Mesothelial cell of epicardium (in vitro differentiated cells): ENCODE results near the gene RASA2. TPM values are rescaled to one million over a fixed set of nuclear protein-coding genes. Genes with fewer than 3 reads are reported as not detected.

ENCODE experiments used
- DNase-seq, 2 experiments: peaks; one replicate each; pipeline ENCODE4 v3.0.0; 2021; ENCODE audit warnings: low spot score in 2 of 2; ENCODE audit not compliant: unreplicated experiment in 2 of 2
- H3K27ac Mint-ChIP-seq: 2 replicates; pipeline ENCODE4 v1.8.0; 2021; ENCODE audit warnings: mixed read lengths
- H3K27me3 Mint-ChIP-seq: 2 replicates; pipeline ENCODE4 v1.8.0; 2021; ENCODE audit warnings: low read depth, mixed read lengths
- H3K36me3 Mint-ChIP-seq: 2 replicates; pipeline ENCODE4 v1.8.0; 2021; ENCODE audit warnings: mixed read lengths
- H3K4me1 Mint-ChIP-seq: 2 replicates; pipeline ENCODE4 v1.8.0; 2021; ENCODE audit warnings: mixed read lengths
- H3K4me3 Mint-ChIP-seq: 2 replicates; pipeline ENCODE4 v1.8.0; 2021; ENCODE audit warnings: mild to moderate bottlenecking, moderate library complexity, mixed read lengths
- H3K9me3 Mint-ChIP-seq: 2 replicates; pipeline ENCODE4 v1.8.0; 2021; ENCODE audit warnings: mixed read lengths
- total RNA-seq: library from RNA; stranded (reverse); gene quantifications from 3 replicates; pipeline ENCODE4 v1.2.1, GENCODE V29; 2021
- TF ChIP-seq, protein P1 (sequence below): fragments of 200-600 bp; sonication (generic); IDR thresholded peaks from one replicate; pipeline ENCODE4 v1.5.0; 2021; ENCODE audit warnings: antibody characterized with exemption; ENCODE audit not compliant: unreplicated experiment

The RASA2 gene
- total RNA-seq, 1 donor from 2014 or later = 14.5 TPM

GRCh38 chr3:141544697-141545096 lies 57.9 kb downstream of the RASA2 start:
- TF ChIP-seq, protein P1, sequence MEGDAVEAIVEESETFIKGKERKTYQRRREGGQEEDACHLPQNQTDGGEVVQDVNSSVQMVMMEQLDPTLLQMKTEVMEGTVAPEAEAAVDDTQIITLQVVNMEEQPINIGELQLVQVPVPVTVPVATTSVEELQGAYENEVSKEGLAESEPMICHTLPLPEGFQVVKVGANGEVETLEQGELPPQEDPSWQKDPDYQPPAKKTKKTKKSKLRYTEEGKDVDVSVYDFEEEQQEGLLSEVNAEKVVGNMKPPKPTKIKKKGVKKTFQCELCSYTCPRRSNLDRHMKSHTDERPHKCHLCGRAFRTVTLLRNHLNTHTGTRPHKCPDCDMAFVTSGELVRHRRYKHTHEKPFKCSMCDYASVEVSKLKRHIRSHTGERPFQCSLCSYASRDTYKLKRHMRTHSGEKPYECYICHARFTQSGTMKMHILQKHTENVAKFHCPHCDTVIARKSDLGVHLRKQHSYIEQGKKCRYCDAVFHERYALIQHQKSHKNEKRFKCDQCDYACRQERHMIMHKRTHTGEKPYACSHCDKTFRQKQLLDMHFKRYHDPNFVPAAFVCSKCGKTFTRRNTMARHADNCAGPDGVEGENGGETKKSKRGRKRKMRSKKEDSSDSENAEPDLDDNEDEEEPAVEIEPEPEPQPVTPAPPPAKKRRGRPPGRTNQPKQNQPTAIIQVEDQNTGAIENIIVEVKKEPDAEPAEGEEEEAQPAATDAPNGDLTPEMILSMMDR = no peak
- no peaks in the 10 kb centered on the region for H3K4me1 Mint-ChIP-seq
- no peak overlapping the region for H3K27ac Mint-ChIP-seq
- H3K4me3 Mint-ChIP-seq = no peak overlapping the region
- H3K36me3 Mint-ChIP-seq = peaks cover 74% of the 10 kb centered on the region
- H3K27me3 Mint-ChIP-seq = no peaks in the 10 kb centered on the region
- H3K9me3 Mint-ChIP-seq = peaks cover 61% of the 10 kb centered on the region
- DNase-seq = no peak

GRCh38 chr3:141546081-141546480 lies 59.3 kb downstream of the RASA2 start:
- H3K36me3 Mint-ChIP-seq = peaks cover 78% of the 10 kb centered on the region

DNA sequence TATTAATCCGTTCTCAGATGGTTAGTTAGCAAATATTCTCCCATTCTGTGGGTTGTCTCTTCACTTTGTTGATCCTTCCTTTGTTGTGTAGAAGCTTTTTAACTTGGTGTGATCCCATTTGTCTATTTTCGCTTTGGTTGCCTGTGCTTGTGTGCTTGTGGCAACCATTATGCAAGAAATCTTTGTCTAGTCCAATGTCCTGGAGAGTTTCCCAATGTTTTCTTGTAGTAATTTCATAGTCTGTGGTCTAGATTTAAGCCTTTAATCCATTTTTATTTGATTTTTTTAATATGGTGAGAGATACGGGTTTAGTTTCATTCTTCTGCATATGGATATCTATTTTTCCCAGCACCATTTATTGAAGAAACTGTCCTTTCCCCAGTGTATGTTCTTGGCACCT lies 59.8 kb downstream of the RASA2 start:
- Mint-ChIP-seq H3K27me3 (no peaks in the 10 kb centered on the region), H3K27ac (no peak overlapping the region), H3K9me3 (peaks cover 71% of the 10 kb centered on the region)

More at GRCh38 chr3:141546081-141546480, 59.3 kb downstream of the RASA2 start:
- Mint-ChIP-seq H3K9me3 (peaks cover 70% of the 10 kb centered on the region), H3K27me3 (no peaks in the 10 kb centered on the region), H3K4me1 (no peaks in the 10 kb centered on the region), H3K4me3 (no peak overlapping the region), H3K27ac (no peak overlapping the region)
- TF ChIP-seq, protein P1 = no peak
- no peak for DNase-seq

GRCh38 chr3:141547791-141548190 lies 61.0 kb downstream of the RASA2 start:
- DNase-seq = no peak
- H3K9me3 Mint-ChIP-seq = peaks cover 61% of the 10 kb centered on the region
- H3K27ac Mint-ChIP-seq = no peak overlapping the region
- no peaks in the 10 kb centered on the region for H3K4me1 Mint-ChIP-seq
- H3K36me3 Mint-ChIP-seq = peaks cover 67% of the 10 kb centered on the region
- TF ChIP-seq, protein P1 = no peak
- no peak overlapping the region for H3K4me3 Mint-ChIP-seq
- no peaks in the 10 kb centered on the region for H3K27me3 Mint-ChIP-seq

More for the DNA sequence above, 59.8 kb downstream of the RASA2 start:
- no peak overlapping the region for H3K4me3 Mint-ChIP-seq
- no peaks in the 10 kb centered on the region for H3K4me1 Mint-ChIP-seq
- peaks cover 78% of the 10 kb centered on the region for H3K36me3 Mint-ChIP-seq
- DNase-seq = no peak
- TF ChIP-seq, protein P1 = no peak

DNA sequence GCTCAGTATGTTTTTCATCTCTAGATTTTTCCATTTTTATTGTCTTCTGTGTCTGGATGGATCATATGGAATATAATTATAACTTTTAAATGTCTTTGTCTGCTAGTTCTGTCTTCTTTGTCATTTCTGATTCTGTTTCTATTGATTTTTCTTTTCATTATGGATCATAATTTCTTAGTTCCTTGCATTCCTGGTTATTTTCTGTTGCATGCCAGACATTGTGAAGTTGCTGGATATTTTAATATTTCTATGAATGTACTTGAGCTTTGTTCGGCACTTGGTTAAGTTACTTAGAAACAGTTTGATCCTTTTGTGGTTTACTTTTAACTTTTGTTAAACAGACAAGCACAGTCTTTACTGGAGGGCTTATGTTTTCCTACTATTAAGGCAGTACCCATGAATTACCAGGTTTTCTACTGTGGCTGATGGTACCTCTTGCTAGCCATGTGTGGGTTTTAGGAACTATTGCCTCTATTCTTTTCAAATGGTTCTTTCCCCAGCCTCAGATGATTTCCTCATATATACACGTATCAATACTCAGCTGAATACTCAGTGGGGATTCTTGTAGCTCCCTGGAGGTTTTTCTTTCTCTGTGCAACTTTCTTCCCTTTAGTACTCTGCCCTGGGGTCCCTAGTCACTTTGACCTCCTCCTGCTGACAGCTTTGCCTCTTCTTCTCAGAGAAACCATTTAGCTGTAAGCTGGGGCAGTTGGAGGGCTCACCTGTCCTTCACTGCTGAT lies 64.3 kb downstream of the RASA2 start:
- H3K27me3 Mint-ChIP-seq = no peaks in the 10 kb centered on the region
- no peaks in the 10 kb centered on the region for H3K4me1 Mint-ChIP-seq
- TF ChIP-seq, protein P1 = no peak
- H3K27ac Mint-ChIP-seq = no peak overlapping the region
- H3K4me3 Mint-ChIP-seq = no peak overlapping the region
- H3K36me3 Mint-ChIP-seq = peaks cover 41% of the 10 kb centered on the region
- DNase-seq = no peak
- H3K9me3 Mint-ChIP-seq = peaks cover 36% of the 10 kb centered on the region
